Mesenchymal stem cell (in vitro differentiated cells and primary cell): ENCODE measurements around the gene WWOX.

ENCODE experiments used
- DNase-seq: peaks from one replicate; pipeline ENCODE4 v3.0.0-alpha.2; 2013
- H2AFZ ChIP-seq: one replicate; pipeline ENCODE4 v1.6.1; 2013; ENCODE audit warnings: low read depth, mild to moderate bottlenecking, control low read depth, inconsistent platforms, low read length, moderate library complexity
- H2AK5ac ChIP-seq: 2 replicates; pipeline ENCODE4 v1.6.1; 2013; ENCODE audit warnings: low read length, moderate library complexity, mild to moderate bottlenecking, inconsistent platforms; ENCODE audit not compliant: severe bottlenecking
- H2BK120ac ChIP-seq: one replicate; pipeline ENCODE4 v1.6.1; 2013; ENCODE audit warnings: low read depth, mild to moderate bottlenecking, inconsistent platforms, low read length, moderate library complexity
- H2BK12ac ChIP-seq, 2 experiments: one replicate each; pipeline ENCODE4 v1.6.1; 2013; ENCODE audit warnings: inconsistent platforms in 2 of 2, low read length in 2 of 2, mild to moderate bottlenecking in 2 of 2, moderate library complexity in 2 of 2, control low read depth in 1 of 2
- H2BK15ac ChIP-seq: one replicate; pipeline ENCODE4 v1.6.1; 2013; ENCODE audit warnings: mild to moderate bottlenecking, low read depth, inconsistent platforms; ENCODE audit not compliant: poor library complexity, severe bottlenecking
- H2BK5ac ChIP-seq: 2 replicates; pipeline ENCODE4 v1.6.1; 2013; ENCODE audit warnings: low read depth, mild to moderate bottlenecking, low read length, control low read depth, inconsistent platforms; ENCODE audit not compliant: poor library complexity, severe bottlenecking
- H3K14ac ChIP-seq, 2 experiments: one replicate each; pipeline ENCODE4 v1.6.1; 2013; ENCODE audit warnings: inconsistent platforms in 2 of 2, low read length in 2 of 2, control low read depth in 1 of 2, mild to moderate bottlenecking in 1 of 2, moderate library complexity in 1 of 2
- H3K18ac ChIP-seq, 2 experiments: one replicate each; pipeline ENCODE4 v1.6.1; 2013; ENCODE audit warnings: inconsistent platforms in 2 of 2, low read length in 2 of 2, control low read depth in 1 of 2, low read depth in 1 of 2, mild to moderate bottlenecking in 1 of 2
- H3K23ac ChIP-seq, 2 experiments: one replicate each; pipeline ENCODE4 v1.6.1; 2013; ENCODE audit warnings: inconsistent platforms in 2 of 2, low read length in 2 of 2, mild to moderate bottlenecking in 2 of 2, moderate library complexity in 2 of 2, control low read depth in 1 of 2
- H3K27ac ChIP-seq: 2 replicates; pipeline ENCODE4 v1.5.1; 2013; ENCODE audit warnings: mild to moderate bottlenecking, moderate library complexity, low read length, control low read depth, inconsistent platforms; ENCODE audit not compliant: poor library complexity, severe bottlenecking
- H3K27me3 ChIP-seq, 2 experiments: 2 replicates each; pipeline versions ENCODE4 v1.6.1 to v1.7.0; 2013; ENCODE audit warnings: low read length in 2 of 2, mild to moderate bottlenecking in 2 of 2, moderate library complexity in 2 of 2, control low read depth in 1 of 2, inconsistent platforms in 1 of 2; ENCODE audit not compliant: control insufficient read depth in 1 of 2, insufficient read depth in 1 of 2
- H3K36me3 ChIP-seq, 2 experiments: 2 replicates each; pipeline versions ENCODE4 v1.6.1 to v1.7.0; 2013; ENCODE audit warnings: low read length in 2 of 2, control low read depth in 1 of 2, inconsistent platforms in 1 of 2, low read depth in 1 of 2, mild to moderate bottlenecking in 1 of 2; ENCODE audit not compliant: insufficient read depth in 2 of 2, control insufficient read depth in 1 of 2
- H3K4ac ChIP-seq, 2 experiments: one replicate each; pipeline ENCODE4 v1.6.1; 2013; ENCODE audit warnings: inconsistent platforms in 2 of 2, low read length in 2 of 2, mild to moderate bottlenecking in 2 of 2, moderate library complexity in 2 of 2, control low read depth in 1 of 2, low read depth in 1 of 2
- H3K4me1 ChIP-seq: 2 replicates; pipeline ENCODE4 v1.6.1; 2013; ENCODE audit warnings: low read depth, low read length, control low read depth; ENCODE audit not compliant: control insufficient read depth, insufficient read depth
- H3K4me2 ChIP-seq: 2 replicates; pipeline ENCODE4 v1.6.1; 2013; ENCODE audit warnings: low read length, mild to moderate bottlenecking, inconsistent platforms; ENCODE audit not compliant: poor library complexity, severe bottlenecking
- H3K4me3 ChIP-seq, 2 experiments: 2 replicates each; pipeline versions ENCODE4 v1.5.1 to v1.7.0; 2013; ENCODE audit warnings: low read length in 2 of 2, mild to moderate bottlenecking in 2 of 2, control low read depth in 1 of 2, low read depth in 1 of 2; ENCODE audit not compliant: insufficient read depth in 1 of 2
- H3K79me1 ChIP-seq: replicated peaks from 2 replicates; pipeline ENCODE4 v1.6.1; 2013; ENCODE audit warnings: mild to moderate bottlenecking, control low read depth, low read length, inconsistent platforms; ENCODE audit not compliant: poor library complexity, severe bottlenecking
- H3K9ac ChIP-seq: 2 replicates; pipeline ENCODE4 v1.7.0; 2013; ENCODE audit warnings: mild to moderate bottlenecking, low read length, moderate library complexity
- H3K9me3 ChIP-seq: 2 replicates; pipeline ENCODE4 v1.7.0; 2013; ENCODE audit warnings: mild to moderate bottlenecking, low read length; ENCODE audit not compliant: control insufficient read depth
- H4K8ac ChIP-seq: one replicate; pipeline ENCODE4 v1.6.1; 2013; ENCODE audit warnings: inconsistent platforms, mild to moderate bottlenecking, low read length, moderate library complexity
- H4K91ac ChIP-seq: one replicate; pipeline ENCODE4 v1.6.1; 2013; ENCODE audit warnings: mild to moderate bottlenecking, low read length, inconsistent platforms
- WGBS: methylation state at CpG from one replicate; pipeline ENCODE4 v1.1.7; 2013; ENCODE audit warnings: mixed read lengths; 5-methylcytosine and 5-hydroxymethylcytosine counted together

WWOX gene

DNA sequence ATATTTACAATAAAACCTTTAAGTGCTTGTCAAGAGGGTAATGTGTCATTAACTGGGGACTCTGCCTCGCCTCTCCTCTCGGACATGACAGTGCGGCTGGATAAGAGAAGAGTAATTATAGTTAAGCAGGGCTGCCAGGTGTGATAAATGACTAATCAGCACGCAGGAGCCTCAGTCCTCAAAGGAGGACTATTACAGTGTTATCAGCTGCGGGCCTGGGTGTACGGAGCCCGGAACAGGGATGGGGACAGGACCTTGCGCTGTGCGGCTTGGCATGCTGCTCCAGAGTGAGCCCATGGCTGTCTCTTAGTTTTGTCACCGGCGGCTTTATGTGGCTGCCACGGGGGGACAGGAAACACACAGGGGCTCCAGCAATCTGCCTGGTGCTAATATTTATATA is 893.9 kb downstream of the WWOX start:
- Histone ChIP-seq H3K79me1 (no peaks in the 10 kb centered on the region), H3K4me1 (no peaks in the 10 kb centered on the region), H3K9ac (no peak overlapping the region), H2BK12ac (no peak overlapping the region), H2BK15ac (no peak overlapping the region), H4K91ac (no peak overlapping the region), H3K4ac (no peak overlapping the region), H2BK5ac (no peak overlapping the region), H3K27me3 (no peaks in the 10 kb centered on the region), H2BK120ac (no peak overlapping the region), H3K9me3 (no peaks in the 10 kb centered on the region), H3K14ac (no peak overlapping the region), H2AK5ac (no peak overlapping the region), H3K4me3 (no peak overlapping the region), H3K18ac (no peak overlapping the region), H3K23ac (no peak overlapping the region), H3K36me3 (no peaks in the 10 kb centered on the region), H4K8ac (no peak overlapping the region), H3K4me2 (no peak overlapping the region), H3K27ac (no peak overlapping the region), H2AFZ (no peak overlapping the region)
- DNase-seq = no peak
- 39% methylated on average over 12 of the region's 12 CpGs for WGBS

DNA sequence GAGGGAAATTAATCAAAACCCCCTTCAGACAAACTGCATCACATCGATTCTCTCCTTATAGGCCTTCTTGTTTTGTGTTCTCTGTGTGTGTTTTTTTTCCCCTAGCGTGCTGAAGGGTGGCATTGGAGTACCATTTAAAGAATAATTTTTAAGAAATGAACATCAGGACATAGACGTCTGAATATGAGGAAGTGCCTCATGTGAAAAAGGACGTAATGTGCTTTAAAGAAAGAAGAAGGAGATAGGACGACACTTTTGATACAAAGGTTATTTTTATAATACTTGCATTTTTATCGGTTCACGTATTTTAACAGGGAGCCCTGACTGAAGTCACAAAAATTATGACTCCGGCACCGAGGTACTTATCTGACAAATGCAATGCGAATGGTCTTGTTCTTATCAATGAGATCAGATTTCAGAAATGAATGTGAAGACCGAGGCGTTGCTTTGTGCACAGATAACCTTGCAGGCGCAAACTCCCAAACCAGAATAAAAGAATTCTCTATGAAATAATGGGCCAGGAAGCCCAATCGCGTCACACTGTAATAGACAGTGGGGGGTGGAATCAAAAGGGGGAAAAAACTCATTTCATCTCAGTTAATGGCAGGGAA is 894.8 kb downstream of the WWOX start:
- no peak for DNase-seq
- Histone ChIP-seq H3K14ac (no peak overlapping the region), H2AK5ac (no peak overlapping the region), H3K4me1 (no peaks in the 10 kb centered on the region), H3K23ac (no peak overlapping the region), H3K27ac (no peak overlapping the region), H3K4me3 (no peak overlapping the region), H3K4ac (no peak overlapping the region), H2BK120ac (no peak overlapping the region), H3K18ac (no peak overlapping the region), H3K9me3 (no peaks in the 10 kb centered on the region), H4K91ac (no peak overlapping the region), H2AFZ (no peak overlapping the region), H2BK5ac (no peak overlapping the region), H3K4me2 (no peak overlapping the region), H3K9ac (no peak overlapping the region), H2BK12ac (no peak overlapping the region), H2BK15ac (no peak overlapping the region), H3K79me1 (no peaks in the 10 kb centered on the region), H3K36me3 (no peaks in the 10 kb centered on the region), H4K8ac (no peak overlapping the region), H3K27me3 (no peaks in the 10 kb centered on the region)
- 95% methylated on average over 13 of the region's 15 CpGs for WGBS

GRCh38 chr16:78995441-78995840 is 896.0 kb downstream of the WWOX start:
- no peak overlapping the region for H2AK5ac ChIP-seq
- H2BK120ac ChIP-seq = no peak overlapping the region
- H3K9me3 ChIP-seq = no peaks in the 10 kb centered on the region
- no peak overlapping the region for H3K9ac ChIP-seq
- H4K91ac ChIP-seq = no peak overlapping the region
- no peak overlapping the region for H2BK12ac ChIP-seq
- no peak overlapping the region for H3K4me3 ChIP-seq
- H3K36me3 ChIP-seq = no peaks in the 10 kb centered on the region
- H3K4ac ChIP-seq = no peak overlapping the region
- H3K27me3 ChIP-seq = no peaks in the 10 kb centered on the region
- WGBS = 79% methylated on average over 3 of the region's 3 CpGs
- no peak overlapping the region for H3K18ac ChIP-seq
- H3K23ac ChIP-seq = no peak overlapping the region
- H3K4me1 ChIP-seq = no peaks in the 10 kb centered on the region
- no peak overlapping the region for H4K8ac ChIP-seq
- no peak overlapping the region for H2BK5ac ChIP-seq
- H2AFZ ChIP-seq = no peak overlapping the region
- H2BK15ac ChIP-seq = no peak overlapping the region
- H3K27ac ChIP-seq = no peak overlapping the region
- H3K79me1 ChIP-seq = no peaks in the 10 kb centered on the region
- no peak overlapping the region for H3K4me2 ChIP-seq
- no peak for DNase-seq
- no peak overlapping the region for H3K14ac ChIP-seq

DNA sequence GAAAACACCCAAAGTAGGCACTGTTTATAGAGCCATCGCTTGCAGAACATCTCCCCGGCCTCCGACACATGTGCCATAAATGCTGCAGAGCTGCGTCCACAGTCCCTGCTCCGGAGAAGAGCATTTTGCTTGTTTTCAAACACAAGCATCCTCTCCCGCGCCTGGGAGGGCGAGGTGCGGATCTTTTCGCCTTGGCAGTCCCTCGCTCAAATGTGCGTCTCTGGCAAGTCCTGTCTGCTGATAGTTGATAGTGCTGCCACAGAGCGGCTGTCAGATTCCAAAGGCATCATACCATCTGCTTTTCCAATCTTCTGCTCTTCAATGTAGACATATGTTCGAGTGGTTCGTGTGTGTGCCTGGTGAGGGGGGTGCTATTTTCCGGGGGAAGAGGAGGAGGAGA is 897.3 kb downstream of the WWOX start:
- no peak overlapping the region for H2BK120ac ChIP-seq
- H3K27ac ChIP-seq = no peak overlapping the region
- H2BK12ac ChIP-seq = no peak overlapping the region
- no peak for DNase-seq
- no peaks in the 10 kb centered on the region for H3K9me3 ChIP-seq
- no peaks in the 10 kb centered on the region for H3K79me1 ChIP-seq
- H2BK15ac ChIP-seq = no peak overlapping the region
- WGBS = 93% methylated on average over 12 of the region's 16 CpGs
- no peaks in the 10 kb centered on the region for H3K4me1 ChIP-seq
- H3K14ac ChIP-seq = no peak overlapping the region
- no peak overlapping the region for H2AK5ac ChIP-seq
- H3K4ac ChIP-seq = no peak overlapping the region
- no peak overlapping the region for H2AFZ ChIP-seq
- no peak overlapping the region for H4K8ac ChIP-seq
- no peak overlapping the region for H3K4me3 ChIP-seq
- no peak overlapping the region for H3K18ac ChIP-seq
- no peak overlapping the region for H3K23ac ChIP-seq
- H2BK5ac ChIP-seq = no peak overlapping the region
- H3K4me2 ChIP-seq = no peak overlapping the region
- no peaks in the 10 kb centered on the region for H3K36me3 ChIP-seq
- no peaks in the 10 kb centered on the region for H3K27me3 ChIP-seq
- no peak overlapping the region for H3K9ac ChIP-seq
- no peak overlapping the region for H4K91ac ChIP-seq
